HepG2 (cell line): ENCODE data around the gene SEMG1. TPM values are rescaled to one million over a fixed set of nuclear protein-coding genes. Genes with fewer than 3 reads are reported as not detected.

ENCODE experiments used
- ATAC-seq: fragments of 200-7000 bp; cut with Tn5 transposase; 3 replicates; pipeline ENCODE4 v1.9.1; 2020; ENCODE audit warnings: mild to moderate bottlenecking, moderate library complexity
- BruUV-seq: library from RNA; stranded (reverse); fragments of 400-500 nt; replicated peaks from 2 replicates; lab custom pipeline; 2021; lab: Mats Ljungman, UMichigan
- CTCF ChIA-PET: fragments of 300-600 bp; formaldehyde crosslinking; extraction: SDS; loops from one replicate; lab custom pipeline; 2021; ENCODE audit warnings: low total read pairs, inconsistent platforms, low intra/inter-chr PET ratio; lab: Yijun Ruan, JAX
- POLR2A ChIA-PET: fragments of 350-600 bp; sonication (Branson Sonifier 250); formaldehyde crosslinking; loops from one replicate; lab custom pipeline; 2020; ENCODE audit warnings: antibody characterized with exemption, inconsistent platforms; lab: Yijun Ruan, JAX
- DNase-seq: peaks from one replicate; pipeline ENCODE4 v3.0.0-alpha.2; 2015; ENCODE audit warnings: low spot score
- FAIRE-seq: peaks from 3 replicates; lab custom pipeline; 2011; peaks lifted over from hg19 to GRCh38; lab: Jason Lieb, UNC
- H2AFZ ChIP-seq: one replicate; pipeline ENCODE4 v1.6.1; 2011; ENCODE audit warnings: low read length, inconsistent platforms
- H3K27ac ChIP-seq: fragments of 300-600 bp; 3 replicates; pipeline ENCODE4 v1.8.0; 2011; ENCODE audit warnings: mixed run types, mild to moderate bottlenecking, mixed read lengths, low read length, inconsistent platforms; ENCODE audit not compliant: insufficient read depth; ENCODE audit errors: extremely low read length
- H3K27me3 ChIP-seq, 2 experiments: fragments of 200-600 bp in 1 of 2; 2 replicates in 1 of 2; 3 replicates in 1 of 2; pipeline versions ENCODE4 v1.6.0 to v1.8.0; 2011; ENCODE audit warnings: low read length in 2 of 2, mild to moderate bottlenecking in 2 of 2, moderate library complexity in 2 of 2, inconsistent platforms in 1 of 2; ENCODE audit not compliant: insufficient read depth in 2 of 2, control insufficient read depth in 1 of 2
- H3K36me3 ChIP-seq, 2 experiments: fragments of 200-600 bp in 1 of 2; replicated peaks in 1 of 2; 2 replicates in 1 of 2; 3 replicates in 1 of 2; pipeline versions ENCODE4 v1.5.1 to v1.8.0; 2011; ENCODE audit warnings: low read length in 2 of 2, inconsistent platforms in 1 of 2; ENCODE audit not compliant: insufficient read depth in 2 of 2, control insufficient read depth in 1 of 2
- H3K4me1 ChIP-seq: 2 replicates; pipeline ENCODE4 v1.5.1; 2012; ENCODE audit warnings: low read length, inconsistent platforms; ENCODE audit not compliant: insufficient read depth
- H3K4me2 ChIP-seq: 2 replicates; pipeline ENCODE4 v1.6.0; 2011; ENCODE audit warnings: low read depth, low read length, inconsistent platforms
- H3K4me3 ChIP-seq, 3 experiments: fragments of 200-600 bp in 1 of 3; sonication (generic), shearing (Covaris generic) in 1 of 3; replicated peaks in 1 of 3; 2 replicates each; pipeline ENCODE4 v1.5.1; 2011 to 2016; ENCODE audit warnings: low read length in 3 of 3, inconsistent platforms in 2 of 3, low read depth in 2 of 3, mild to moderate bottlenecking in 2 of 3, control low read depth in 1 of 3, mixed read lengths in 1 of 3; ENCODE audit not compliant: insufficient read depth in 1 of 3
- H3K79me2 ChIP-seq: one replicate; pipeline ENCODE4 v1.6.1; 2011; ENCODE audit warnings: low read length, inconsistent platforms; ENCODE audit not compliant: insufficient read depth
- H3K9ac ChIP-seq: 2 replicates; pipeline ENCODE4 v1.6.0; 2011; ENCODE audit warnings: mild to moderate bottlenecking, low read depth, low read length, inconsistent platforms; ENCODE audit not compliant: insufficient read depth
- H3K9me3 ChIP-seq: 2 replicates; pipeline ENCODE4 v1.5.1; 2012; ENCODE audit warnings: mild to moderate bottlenecking, low read length
- H4K20me1 ChIP-seq: 2 replicates; pipeline ENCODE4 v1.6.0; 2011; ENCODE audit warnings: inconsistent platforms, mild to moderate bottlenecking, low read length, moderate library complexity; ENCODE audit not compliant: insufficient read depth
- ATF5 ChIP-seq: sonication (generic); formaldehyde crosslinking; IDR thresholded peaks from 2 replicates; pipeline ENCODE4 v1.4.0; 2020; ENCODE audit warnings: mild to moderate bottlenecking, low read depth, missing genetic modification reagents
- FIP1L1 ChIP-seq: fragments of 200-400 bp; formaldehyde crosslinking; IDR thresholded peaks from 2 replicates; pipeline ENCODE4 v1.6.1; 2018; ENCODE audit warnings: low read depth, mild to moderate bottlenecking, low read length, moderate library complexity, borderline replicate concordance; ENCODE audit not compliant: insufficient read depth
- MEIS1 ChIP-seq: sonication (generic); formaldehyde crosslinking; IDR thresholded peaks from 2 replicates; pipeline ENCODE4 v1.9.0; 2021; ENCODE audit warnings: mild to moderate bottlenecking, missing genetic modification reagents, moderate library complexity, borderline replicate concordance
- PRMT3 ChIP-seq: sonication (generic); formaldehyde crosslinking; IDR thresholded peaks from 2 replicates; pipeline ENCODE4 v1.8.1; 2022; ENCODE audit warnings: low read depth, mild to moderate bottlenecking, moderate library complexity, missing genetic modification reagents, borderline replicate concordance
- ZBED4 ChIP-seq: sonication (generic); formaldehyde crosslinking; IDR thresholded peaks from 2 replicates; pipeline ENCODE4 v1.4.0; 2020; ENCODE audit warnings: missing genetic modification reagents, borderline replicate concordance
- ZFX ChIP-seq: sonication (generic); formaldehyde crosslinking; IDR thresholded peaks from 2 replicates; pipeline ENCODE4 v1.4.0; 2020; ENCODE audit warnings: mild to moderate bottlenecking, low read depth, missing genetic modification reagents, moderate library complexity
- ZKSCAN8 ChIP-seq: IDR thresholded peaks from 2 replicates; pipeline ENCODE4 v1.6.1; 2016; ENCODE audit warnings: borderline replicate concordance, missing genetic modification reagents, missing compliant biosample characterization
- ZNF276 ChIP-seq: sonication (generic); formaldehyde crosslinking; IDR thresholded peaks from 2 replicates; pipeline ENCODE4 v1.4.0; 2020; ENCODE audit warnings: mild to moderate bottlenecking, low read depth, missing genetic modification reagents
- ZNF292 ChIP-seq: sonication (generic); formaldehyde crosslinking; IDR thresholded peaks from 2 replicates; pipeline ENCODE4 v1.8.1; 2022; ENCODE audit warnings: mild to moderate bottlenecking, low read depth, missing genetic modification reagents, borderline replicate concordance
- ZNF350 ChIP-seq: sonication (generic); formaldehyde crosslinking; IDR thresholded peaks from 2 replicates; pipeline ENCODE4 v1.4.0; 2020; ENCODE audit warnings: mild to moderate bottlenecking, low read depth, missing genetic modification reagents, borderline replicate concordance
- ZNF513 ChIP-seq: sonication (generic); formaldehyde crosslinking; conservative IDR thresholded peaks from 2 replicates; pipeline ENCODE4 v1.5.0; 2020; ENCODE audit warnings: missing genetic modification reagents
- ZNF614 ChIP-seq: IDR thresholded peaks from 2 replicates; pipeline ENCODE4 v1.6.1; 2018; ENCODE audit warnings: missing biosample characterization, missing genetic modification reagents, inconsistent platforms, borderline replicate concordance
- ZNF616 ChIP-seq: sonication (generic); formaldehyde crosslinking; IDR thresholded peaks from 2 replicates; pipeline ENCODE4 v1.5.0; 2020; ENCODE audit warnings: low read depth, mild to moderate bottlenecking, missing genetic modification reagents
- WGBS: methylation state at CpG from one replicate; pipeline ENCODE4 v1.1.6; 2017; ENCODE audit warnings: low lambda C conversion rate; 5-methylcytosine and 5-hydroxymethylcytosine counted together
- in situ Hi-C: cut with HindIII; loops from 2 replicates; pipeline ENCODE4 v1.10.0; 2017; ENCODE audit warnings: low pct_unique_long_range_greater_than_20kb; ENCODE audit not compliant: extremely low pct_ligation_motif_present
- intact Hi-C: fragments of 100-400 bp; cut with micrococcal nuclease; formaldehyde crosslinking; loops from one replicate; pipeline ENCODE4 v1.10.0; 2022; ENCODE audit not compliant: unreplicated experiment
- polyA plus RNA-seq, 8 experiments: library from polyadenylated mRNA; depleted of rRNA in 3 of 8; stranded (reverse) in 7 of 8; unstranded in 1 of 8; fragments of >200 nt; fragmentation: Illumina TruSeq in 4 of 8; extraction: Trizol in 4 of 8; gene quantifications; 2 replicates each; pipeline versions ENCODE4 v1.2.1 to v1.2.3, GENCODE V29; 2011 to 2016; ENCODE audit warnings: low read depth in 4 of 8, missing spikeins in 1 of 8, mixed read lengths in 1 of 8; ENCODE audit not compliant: insufficient read depth in 1 of 8
- total RNA-seq, 5 experiments: library from RNA; depleted of rRNA; stranded (reverse); fragments of >200 nt; fragmentation: Illumina TruSeq; extraction: Trizol; gene quantifications; 2 replicates each; pipeline ENCODE4 v1.2.3, GENCODE V29; 2016; ENCODE audit warnings: low read depth in 1 of 5

Gene SEMG1
- total and polyA plus RNA-seq, 2 of the 13 experiments (the other 11 are each of a cell fraction or from before 2014, with no cell fraction given), result not detected

- H3K27me3 ChIP-seq, result peaks cover 0 to 33% of the 10 kb centered on the region in 2 experiments; a peak in 2 of 5 replicates
- intact Hi-C loops (no loop called here), in situ Hi-C loops (no loop called here)
- no peak for ATAC-seq
- no peak overlapping the region for H2AFZ ChIP-seq
- BruUV-seq, result no TSS peak
- no peak overlapping the region for H3K4me3 ChIP-seq
- DNase-seq, result no peak
- peaks cover 13% of the 10 kb centered on the region for H3K4me1 ChIP-seq
- H3K9ac ChIP-seq, result no peak overlapping the region
- H3K9me3 ChIP-seq, result no peaks in the 10 kb centered on the region
- 54% methylated on average over 3 of the region's 3 CpGs for WGBS
- H3K27ac ChIP-seq, result no peak overlapping the region
- FAIRE-seq, result no peak
- POLR2A ChIA-PET, result no interaction called here
- CTCF ChIA-PET, result no interaction called here
- no peak overlapping the region for H3K4me2 ChIP-seq
- H3K36me3 ChIP-seq, result no peaks in the 10 kb centered on the region
- no peaks in the 10 kb centered on the region for H3K79me2 ChIP-seq
- no peaks in the 10 kb centered on the region for H4K20me1 ChIP-seq
- no peak for TF ChIP-seq ZNF513 (CRISPR knock-in tag)
- no peak for TF ChIP-seq ZNF292 (CRISPR knock-in tag)
- no peak for TF ChIP-seq ATF5 (CRISPR knock-in tag)
- TF ChIP-seq MEIS1 (CRISPR knock-in tag), result no peak
- no peak for TF ChIP-seq ZNF614 (CRISPR knock-in tag)
- TF ChIP-seq FIP1L1, result no peak
- TF ChIP-seq ZFX (CRISPR knock-in tag), result no peak
- no peak for TF ChIP-seq PRMT3
- TF ChIP-seq ZNF276 (CRISPR knock-in tag), result no peak
- no peak for TF ChIP-seq ZKSCAN8 (CRISPR knock-in tag)
- TF ChIP-seq ZBED4 (CRISPR knock-in tag), result no peak
- TF ChIP-seq ZNF616 (CRISPR knock-in tag), result no peak
- TF ChIP-seq ZNF350, result no peak
Observed at GRCh38 chr20:45257161-45257560, 50.3 kb downstream of the SEMG1 start.
